ENCODE data around the gene TMEM154.

DNA sequence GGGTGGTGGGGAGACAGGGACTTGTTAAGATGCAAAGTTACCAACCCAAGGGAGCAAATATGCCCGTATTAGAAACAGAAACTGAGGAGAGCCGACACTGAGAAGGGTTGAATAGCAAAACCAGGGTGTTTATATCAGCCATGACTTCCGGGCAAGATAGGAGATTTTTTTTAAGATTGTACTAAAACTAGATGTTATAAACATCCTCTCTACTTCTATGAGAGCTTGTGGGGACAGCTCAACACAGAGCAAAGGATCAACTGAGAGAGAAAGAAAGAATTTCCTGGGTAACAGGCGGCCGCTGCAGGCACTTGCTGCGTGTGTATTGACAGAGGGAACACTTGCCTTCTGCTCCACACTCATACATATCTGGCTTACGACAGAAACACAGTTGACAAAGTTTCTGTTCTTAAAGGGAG is 94.8 kb downstream of the TMEM154 start:
- TF ChIP-seq POLR2A (IDR thresholded peaks at IDR 0.05): no peak
- TF ChIP-seq, protein P1, sequence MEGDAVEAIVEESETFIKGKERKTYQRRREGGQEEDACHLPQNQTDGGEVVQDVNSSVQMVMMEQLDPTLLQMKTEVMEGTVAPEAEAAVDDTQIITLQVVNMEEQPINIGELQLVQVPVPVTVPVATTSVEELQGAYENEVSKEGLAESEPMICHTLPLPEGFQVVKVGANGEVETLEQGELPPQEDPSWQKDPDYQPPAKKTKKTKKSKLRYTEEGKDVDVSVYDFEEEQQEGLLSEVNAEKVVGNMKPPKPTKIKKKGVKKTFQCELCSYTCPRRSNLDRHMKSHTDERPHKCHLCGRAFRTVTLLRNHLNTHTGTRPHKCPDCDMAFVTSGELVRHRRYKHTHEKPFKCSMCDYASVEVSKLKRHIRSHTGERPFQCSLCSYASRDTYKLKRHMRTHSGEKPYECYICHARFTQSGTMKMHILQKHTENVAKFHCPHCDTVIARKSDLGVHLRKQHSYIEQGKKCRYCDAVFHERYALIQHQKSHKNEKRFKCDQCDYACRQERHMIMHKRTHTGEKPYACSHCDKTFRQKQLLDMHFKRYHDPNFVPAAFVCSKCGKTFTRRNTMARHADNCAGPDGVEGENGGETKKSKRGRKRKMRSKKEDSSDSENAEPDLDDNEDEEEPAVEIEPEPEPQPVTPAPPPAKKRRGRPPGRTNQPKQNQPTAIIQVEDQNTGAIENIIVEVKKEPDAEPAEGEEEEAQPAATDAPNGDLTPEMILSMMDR (IDR thresholded peaks at IDR 0.05): no peak
